ENCODE results near the gene RABEP2.
"Not testable (repeated sequence)": the region's sequence is repeated elsewhere in the genome, so short reads cannot be mapped to it uniquely, and the experiment has no call there.

RABEP2 gene

GRCh38 chr16:28903344-28904042 is 21.5 kb downstream of the RABEP2 start:
- no peak for DNase-seq (ENCODE audit: low read depth)

- no peak for DNase-seq (ENCODE audit: low read depth)
These were observed 22.1 kb downstream of the RABEP2 start for GRCh38 chr16:28902909-28903308.

- no peak for DNase-seq (ENCODE audit: low read depth)
These were observed 23.2 kb downstream of the RABEP2 start for GRCh38 chr16:28901862-28902261.

GRCh38 chr16:28900601-28901000 is 24.4 kb downstream of the RABEP2 start:
- no peak for DNase-seq (ENCODE audit: low read depth)

GRCh38 chr16:28899882-28900590 is 25.0 kb downstream of the RABEP2 start:
- no peak for DNase-seq (ENCODE audit: low read depth)

GRCh38 chr16:28898942-28899341 is 26.1 kb downstream of the RABEP2 start:
- no peak for DNase-seq (ENCODE audit: low read depth)

GRCh38 chr16:28898266-28898665 is 26.8 kb downstream of the RABEP2 start:
- no peak for DNase-seq (ENCODE audit: low read depth)

- DNase-seq (ENCODE audit: low read depth) = no peak
These were observed 27.2 kb downstream of the RABEP2 start for GRCh38 chr16:28897826-28898225.

GRCh38 chr16:28895609-28896008 is 29.4 kb downstream of the RABEP2 start:
- DNase-seq (ENCODE audit: low read depth) = no peak

- no peak for DNase-seq (ENCODE audit: low read depth)
These were observed 31.7 kb downstream of the RABEP2 start for GRCh38 chr16:28893291-28893690.

- DNase-seq (ENCODE audit: low read depth) = no peak
These were observed 32.8 kb downstream of the RABEP2 start for GRCh38 chr16:28891964-28892890.

GRCh38 chr16:28890355-28890754 is 34.7 kb downstream of the RABEP2 start:
- DNase-seq (ENCODE audit: low read depth) = not testable (repeated sequence)

- DNase-seq (ENCODE audit: low read depth) = no peak
These were observed 38.1 kb downstream of the RABEP2 start for GRCh38 chr16:28886945-28887344.

GRCh38 chr16:28884045-28884444 is 41.0 kb downstream of the RABEP2 start:
- DNase-seq (ENCODE audit: low read depth) = no peak

- no peak for DNase-seq (ENCODE audit: low read depth)
These were observed 41.6 kb downstream of the RABEP2 start for GRCh38 chr16:28883221-28883996.

GRCh38 chr16:28882551-28883160 is 42.4 kb downstream of the RABEP2 start:
- DNase-seq (ENCODE audit: low read depth) = no peak

GRCh38 chr16:28881565-28881964 is 43.5 kb downstream of the RABEP2 start:
- DNase-seq (ENCODE audit: low read depth) = not testable (repeated sequence)

GRCh38 chr16:28880955-28881354 is 44.1 kb downstream of the RABEP2 start:
- no peak for DNase-seq (ENCODE audit: low read depth)

GRCh38 chr16:28880589-28880915 is 44.5 kb downstream of the RABEP2 start:
- no peak for DNase-seq (ENCODE audit: low read depth)

- DNase-seq (ENCODE audit: low read depth) = peak; percentile 26
These were observed 45.0 kb downstream of the RABEP2 start for GRCh38 chr16:28879841-28880588.
